Stimulated activated memory B cell treated with anti-CD40 and anti-IgM and Interleukin-4, amounts not matched to agents 10 μg/mL and 1 μg/mL and 100 μg/mL, for 72 hours (primary cell): ENCODE results near the gene MN1.
"Not testable (repeated sequence)": the region's sequence is repeated elsewhere in the genome, so short reads cannot be mapped to it uniquely, and the experiment has no call there.

Experiments
- ATAC-seq: fragments of 150-1000 bp; cut with Tn5 transposase; 2 replicates; pipeline ENCODE4 v1.10.0; 2021
- H3K27ac Mint-ChIP-seq: one replicate; pipeline ENCODE4 v1.8.0; 2022; ENCODE audit warnings: mild to moderate bottlenecking, mixed read lengths
- H3K27me3 Mint-ChIP-seq: one replicate; pipeline ENCODE4 v1.8.0; 2022; ENCODE audit warnings: mixed read lengths
- H3K36me3 Mint-ChIP-seq: one replicate; pipeline ENCODE4 v1.8.0; 2022; ENCODE audit warnings: mixed read lengths
- H3K4me1 Mint-ChIP-seq: one replicate; pipeline ENCODE4 v1.8.0; 2022; ENCODE audit warnings: mixed read lengths
- H3K4me3 Mint-ChIP-seq: one replicate; pipeline ENCODE4 v1.8.0; 2022; ENCODE audit warnings: mild to moderate bottlenecking, moderate library complexity, mixed read lengths
- H3K9me3 Mint-ChIP-seq: one replicate; pipeline ENCODE4 v1.8.0; 2022; ENCODE audit warnings: mixed read lengths

The MN1 gene

DNA sequence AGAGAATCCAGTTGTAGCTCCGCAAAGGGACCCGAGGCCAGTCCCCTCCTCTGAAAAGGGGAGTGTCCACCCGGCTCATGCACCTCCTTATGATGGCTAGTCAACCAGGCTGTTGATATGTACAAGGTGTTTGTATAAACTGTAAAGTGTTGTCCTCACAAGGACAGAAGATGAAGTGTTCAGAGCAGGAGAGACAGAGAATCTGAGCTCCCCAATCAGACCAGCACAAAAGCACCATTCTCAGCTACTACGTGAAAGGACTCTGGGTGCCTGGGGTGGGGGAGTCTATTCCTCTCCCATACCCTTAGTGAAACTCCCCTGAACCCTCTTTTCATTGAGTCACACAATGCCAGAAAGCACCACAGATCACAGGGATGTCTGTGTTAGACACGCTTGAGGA lies 49.4 kb downstream of the MN1 start:
- no peak for ATAC-seq
- Mint-ChIP-seq H3K27me3 (peaks cover 38% of the 10 kb centered on the region), H3K27ac (no peak overlapping the region)

DNA sequence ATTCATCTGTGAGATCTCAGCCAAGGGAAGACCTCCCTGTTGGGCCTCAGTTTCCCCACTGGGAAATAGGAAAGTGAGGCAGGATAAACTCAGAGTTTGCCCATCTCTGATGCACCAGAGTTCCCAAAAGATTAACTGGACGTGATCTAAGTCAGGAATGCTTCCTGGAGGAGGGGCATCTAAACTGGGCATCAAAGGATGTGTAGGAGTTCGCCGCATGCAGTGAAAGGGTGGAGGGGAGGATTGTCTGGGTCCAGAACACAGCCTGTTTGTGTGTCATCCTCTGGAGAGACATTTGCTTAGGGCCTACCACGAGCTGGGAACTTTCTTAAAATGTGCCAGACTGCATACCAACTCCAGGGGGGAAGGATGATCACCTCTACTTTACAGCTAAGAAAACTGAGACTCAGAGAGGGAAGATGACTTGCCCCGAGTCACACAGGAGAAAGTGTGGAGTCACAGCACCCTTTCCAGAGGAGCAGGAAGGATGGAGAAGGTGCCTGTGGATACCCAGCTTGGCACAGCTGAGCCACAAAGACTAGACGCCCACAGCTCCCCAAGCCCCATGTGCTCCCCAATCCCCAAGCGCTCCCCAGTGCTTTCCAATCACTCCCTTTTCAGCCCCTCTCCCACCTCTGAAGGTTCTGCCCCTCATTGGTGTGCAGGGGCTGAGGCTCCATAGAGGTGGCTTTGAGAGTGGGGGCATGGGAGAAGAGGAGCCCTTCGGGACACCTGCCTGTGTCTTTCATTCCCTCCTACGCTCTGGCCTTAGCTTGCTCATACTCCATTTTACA lies 50.1 kb downstream of the MN1 start:
- no peak overlapping the region for H3K27ac Mint-ChIP-seq
- no peaks in the 10 kb centered on the region for H3K9me3 Mint-ChIP-seq

More for the DNA sequence above, 49.4 kb downstream of the MN1 start:
- H3K4me1 Mint-ChIP-seq, result no peaks in the 10 kb centered on the region
- no peak overlapping the region for H3K4me3 Mint-ChIP-seq
- H3K36me3 Mint-ChIP-seq, result no peaks in the 10 kb centered on the region
- no peaks in the 10 kb centered on the region for H3K9me3 Mint-ChIP-seq

DNA sequence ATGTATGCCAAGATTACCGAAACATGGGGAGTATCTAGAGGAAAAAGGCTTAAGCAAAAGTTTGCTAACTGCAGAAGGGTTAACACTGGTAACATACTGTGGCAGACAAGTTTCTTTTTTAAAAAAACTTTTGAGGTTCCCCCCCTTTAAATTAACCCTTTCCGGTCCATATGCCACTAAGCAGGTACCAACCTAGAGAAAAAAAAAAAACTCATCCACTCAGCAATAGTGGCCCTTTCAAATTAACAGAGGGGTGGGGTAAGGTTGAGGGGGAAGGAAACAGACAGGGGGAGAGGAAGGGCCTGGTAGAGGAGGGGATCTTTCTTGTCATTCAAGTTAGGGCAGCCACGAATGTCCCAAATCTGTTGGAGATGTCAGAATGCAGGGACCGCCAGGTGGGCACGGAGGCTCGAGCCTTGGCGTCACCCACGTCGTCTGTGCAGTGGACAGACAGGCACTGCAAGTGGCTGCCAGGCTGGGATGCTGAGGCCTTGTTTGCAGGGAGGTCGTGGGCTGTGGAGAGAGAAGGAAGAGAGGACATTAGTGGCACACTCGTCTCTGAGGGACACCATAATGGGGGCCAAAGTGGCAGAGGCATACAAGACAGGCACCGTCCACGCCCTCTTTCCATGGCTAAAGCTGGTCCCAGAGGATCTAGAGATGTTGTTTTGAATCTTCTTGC lies 50.8 kb downstream of the MN1 start:
- Mint-ChIP-seq H3K27me3 (peaks cover 46% of the 10 kb centered on the region), H3K4me3 (no peak overlapping the region), H3K9me3 (peaks cover 3% of the 10 kb centered on the region), H3K4me1 (no peaks in the 10 kb centered on the region), H3K27ac (no peak overlapping the region), H3K36me3 (no peaks in the 10 kb centered on the region)
- no peak for ATAC-seq

More for the DNA sequence above, 50.1 kb downstream of the MN1 start:
- Mint-ChIP-seq H3K4me1 (no peaks in the 10 kb centered on the region), H3K4me3 (no peak overlapping the region), H3K27me3 (peaks cover 40% of the 10 kb centered on the region), H3K36me3 (no peaks in the 10 kb centered on the region)
- ATAC-seq, result no peak

DNA sequence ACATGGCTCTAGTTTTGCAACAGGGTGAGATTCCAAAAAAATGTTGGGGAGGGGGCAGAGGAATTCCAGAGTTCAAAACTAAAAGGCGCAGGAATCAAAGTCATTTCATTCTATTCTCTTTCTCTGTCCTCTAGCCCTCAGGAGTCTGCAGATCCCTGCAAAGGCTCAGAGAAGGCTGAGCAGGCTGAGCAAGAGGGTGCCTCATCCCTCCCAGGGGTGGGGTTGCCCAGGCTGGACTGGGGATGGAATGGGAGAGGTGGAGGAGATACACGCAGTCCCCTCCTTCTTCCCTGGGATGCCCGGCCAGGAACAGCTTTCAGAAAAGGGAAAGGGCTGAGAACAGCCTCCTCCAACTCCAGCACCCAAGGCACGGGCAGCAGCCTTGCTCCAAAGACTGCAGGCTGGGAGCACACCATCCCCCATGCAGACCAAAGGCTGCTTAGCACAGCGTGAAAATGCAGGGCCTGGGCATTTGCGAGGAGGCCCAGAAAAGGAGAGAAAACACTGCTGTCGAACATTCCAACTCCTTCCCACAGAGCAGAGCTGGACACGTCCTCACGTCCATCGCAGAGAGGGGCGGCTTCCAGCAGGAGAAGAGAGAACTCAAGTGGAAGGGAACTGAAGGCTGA lies 51.8 kb downstream of the MN1 start:
- H3K4me1 Mint-ChIP-seq, result no peaks in the 10 kb centered on the region
- no peak for ATAC-seq
- H3K9me3 Mint-ChIP-seq, result peaks cover 3% of the 10 kb centered on the region
- no peaks in the 10 kb centered on the region for H3K36me3 Mint-ChIP-seq
- H3K4me3 Mint-ChIP-seq, result no peak overlapping the region
- no peak overlapping the region for H3K27ac Mint-ChIP-seq
- peaks cover 45% of the 10 kb centered on the region for H3K27me3 Mint-ChIP-seq

DNA sequence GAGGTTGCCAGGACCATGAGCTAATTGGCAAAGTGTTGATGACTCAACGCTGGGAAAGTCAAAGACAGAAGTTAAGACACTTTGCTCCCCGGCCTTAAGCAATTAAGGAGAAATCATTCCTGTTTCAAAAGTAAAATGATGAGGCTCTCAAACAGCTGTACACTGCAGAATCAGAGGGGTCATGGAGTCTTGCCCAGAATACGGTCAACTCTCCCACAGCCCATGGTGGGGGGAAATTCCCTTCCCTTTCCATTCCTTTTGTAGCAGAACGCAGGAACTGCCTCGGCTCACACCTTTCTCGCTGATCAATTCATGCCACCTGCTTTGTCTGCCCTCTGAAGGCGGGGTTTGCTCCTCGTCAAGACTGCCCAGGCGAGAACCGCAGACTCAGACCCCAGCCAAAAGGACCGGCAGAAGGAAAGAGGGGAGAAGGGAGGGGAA lies 52.8 kb downstream of the MN1 start:
- no peaks in the 10 kb centered on the region for H3K4me1 Mint-ChIP-seq
- H3K27ac Mint-ChIP-seq, result no peak overlapping the region
- ATAC-seq, result no peak
- no peaks in the 10 kb centered on the region for H3K36me3 Mint-ChIP-seq
- H3K27me3 Mint-ChIP-seq, result peaks cover 50% of the 10 kb centered on the region
- peaks cover 3% of the 10 kb centered on the region for H3K9me3 Mint-ChIP-seq
- no peak overlapping the region for H3K4me3 Mint-ChIP-seq

DNA sequence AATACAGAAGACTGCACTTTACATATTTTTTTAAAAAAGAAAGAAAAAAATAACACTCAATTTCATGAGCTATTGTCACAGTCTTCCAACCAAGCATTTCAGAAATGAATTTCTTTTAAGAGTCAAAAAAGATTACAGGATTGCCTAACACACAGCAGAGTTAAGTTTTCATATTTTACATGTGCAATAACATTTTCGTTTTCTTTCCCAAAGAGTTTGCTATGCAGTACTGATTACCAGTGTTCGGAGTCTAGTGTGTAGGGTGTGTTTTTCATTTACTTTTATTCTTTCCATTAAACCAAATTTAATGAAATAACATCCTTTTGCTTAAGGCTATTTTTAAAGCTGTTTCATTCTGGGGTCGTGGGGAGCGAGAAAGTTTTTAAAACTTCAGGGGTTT lies 53.2 kb downstream of the MN1 start:
- Mint-ChIP-seq H3K27ac (no peak overlapping the region), H3K27me3 (peaks cover 55% of the 10 kb centered on the region), H3K4me3 (no peak overlapping the region), H3K9me3 (peaks cover 3% of the 10 kb centered on the region), H3K4me1 (no peaks in the 10 kb centered on the region), H3K36me3 (no peaks in the 10 kb centered on the region)
- ATAC-seq, result no peak

DNA sequence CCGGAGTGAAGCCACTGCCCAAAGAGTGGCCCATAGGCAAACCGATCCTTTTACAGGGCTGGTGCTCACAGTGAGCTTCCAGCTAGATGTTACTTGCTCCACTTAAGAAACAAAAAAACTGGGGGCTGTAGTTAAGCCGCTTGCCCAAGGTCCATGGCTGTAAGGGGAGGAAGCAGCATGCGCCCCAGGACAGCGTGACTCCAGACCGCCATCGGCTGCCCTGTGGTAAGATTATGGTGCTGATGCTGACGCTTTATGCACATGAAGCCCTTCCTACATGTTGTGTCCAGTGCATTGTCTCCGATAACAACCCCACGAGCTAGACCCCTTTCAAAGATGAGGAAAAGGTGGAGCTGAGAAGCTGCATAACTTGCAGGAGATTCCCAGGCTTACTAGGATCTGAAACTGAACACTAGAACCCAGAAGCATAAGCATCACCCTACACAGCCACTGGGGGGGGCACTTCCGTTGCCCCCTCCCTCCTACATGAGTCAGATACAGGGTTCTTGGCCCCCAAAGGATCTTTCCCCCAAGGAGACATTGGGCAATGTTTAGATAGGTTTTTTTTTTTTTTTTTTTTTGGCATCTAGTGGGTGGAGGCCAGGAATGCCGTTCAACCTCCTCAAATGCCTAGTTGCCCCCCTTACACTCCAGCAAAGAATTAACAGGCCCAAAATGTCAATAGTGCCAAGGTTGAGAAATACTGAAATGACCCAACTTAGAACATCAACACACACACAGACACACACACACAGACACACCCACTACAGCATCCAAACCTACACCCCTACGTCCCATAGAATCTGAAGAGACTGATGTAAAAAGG lies 53.9 kb downstream of the MN1 start:
- Mint-ChIP-seq H3K9me3 (peaks cover 3% of the 10 kb centered on the region), H3K4me3 (no peak overlapping the region), H3K27ac (no peak overlapping the region), H3K36me3 (no peaks in the 10 kb centered on the region), H3K4me1 (no peaks in the 10 kb centered on the region), H3K27me3 (peaks cover 56% of the 10 kb centered on the region)
- no peak for ATAC-seq

DNA sequence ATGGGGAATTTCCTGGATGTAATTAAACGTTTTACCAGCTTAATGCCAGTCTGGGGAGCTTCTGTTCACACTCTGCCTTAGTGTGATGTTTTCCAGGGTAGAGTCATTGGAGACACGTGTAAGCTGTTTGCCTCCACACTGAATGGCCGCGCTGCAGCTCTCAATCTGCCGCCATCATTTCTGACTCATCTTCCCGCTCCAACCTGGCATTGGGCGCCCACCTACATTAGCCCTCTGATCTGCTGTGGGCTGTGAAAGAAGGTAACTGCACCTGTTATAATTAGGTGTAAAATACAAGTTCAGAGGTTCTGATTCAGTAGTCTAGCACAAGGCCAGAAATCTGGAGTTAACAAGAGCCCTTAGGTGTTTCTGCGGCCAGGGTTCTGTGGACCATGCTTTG lies 54.6 kb downstream of the MN1 start:
- H3K27ac Mint-ChIP-seq, result no peak overlapping the region
- no peaks in the 10 kb centered on the region for H3K36me3 Mint-ChIP-seq
- H3K9me3 Mint-ChIP-seq, result peaks cover 3% of the 10 kb centered on the region
- ATAC-seq, result no peak
- H3K4me3 Mint-ChIP-seq, result no peak overlapping the region
- no peaks in the 10 kb centered on the region for H3K4me1 Mint-ChIP-seq
- peaks cover 56% of the 10 kb centered on the region for H3K27me3 Mint-ChIP-seq

DNA sequence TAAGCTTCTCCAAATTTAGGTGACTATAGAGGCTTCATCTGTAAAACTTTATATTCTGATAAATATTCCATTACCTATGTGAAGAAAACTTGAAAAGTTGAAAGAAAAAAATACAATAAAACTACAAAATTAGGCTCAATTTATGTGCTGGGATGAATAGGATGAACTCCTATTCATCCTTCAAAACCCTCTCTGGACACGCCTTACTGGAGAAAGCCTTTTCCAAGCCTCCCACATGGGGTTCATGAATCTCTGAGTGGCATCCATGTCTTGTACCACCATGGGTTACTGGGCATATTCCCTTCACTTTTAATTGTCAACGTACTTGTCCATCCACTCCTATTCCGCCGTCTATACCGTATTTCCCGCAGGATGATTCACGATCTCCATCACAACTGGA lies 55.7 kb downstream of the MN1 start:
- Mint-ChIP-seq H3K27me3 (peaks cover 54% of the 10 kb centered on the region), H3K9me3 (peaks cover 3% of the 10 kb centered on the region), H3K4me1 (no peaks in the 10 kb centered on the region), H3K27ac (no peak overlapping the region), H3K4me3 (no peak overlapping the region), H3K36me3 (no peaks in the 10 kb centered on the region)
- ATAC-seq, result no peak

DNA sequence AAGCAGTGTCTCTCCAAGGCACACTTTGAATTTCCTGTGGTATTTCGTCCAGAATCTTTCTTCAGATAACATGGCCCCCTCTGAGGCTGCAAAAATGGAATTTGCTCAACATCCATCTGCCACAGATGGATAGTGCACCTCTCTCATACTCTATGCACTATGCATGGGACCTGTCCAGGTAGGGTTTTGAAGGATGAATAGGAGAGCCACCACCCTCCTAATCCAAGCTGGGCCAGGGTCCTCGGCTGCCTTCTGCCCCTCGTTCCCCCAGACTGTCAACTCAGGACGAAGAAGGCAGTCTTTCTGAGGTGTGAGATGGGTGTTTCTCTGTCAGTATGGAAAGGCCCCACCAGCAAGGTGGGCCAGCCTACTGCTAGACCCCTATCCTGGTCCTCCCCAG lies 56.4 kb downstream of the MN1 start:
- H3K27me3 Mint-ChIP-seq, result peaks cover 47% of the 10 kb centered on the region

DNA sequence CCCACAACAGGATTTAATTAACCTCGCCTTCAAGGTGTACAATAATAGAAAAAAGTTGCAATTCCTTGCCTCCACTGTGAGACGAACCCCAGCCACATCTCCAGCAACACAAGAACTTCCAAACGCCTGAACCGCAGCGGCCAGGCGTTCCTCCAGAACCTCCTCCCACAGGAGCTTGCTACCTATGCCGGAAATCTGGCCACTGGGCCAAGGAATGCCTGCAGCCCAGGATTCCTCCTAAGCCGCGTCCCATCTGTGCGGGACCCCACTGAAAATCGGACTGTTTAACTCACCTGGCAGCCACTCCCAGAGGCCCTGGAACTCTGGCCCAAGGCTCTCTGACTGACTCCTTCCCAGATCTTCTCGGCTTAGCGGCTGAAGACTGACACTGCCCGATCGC lies 57.5 kb downstream of the MN1 start:
- H3K27ac Mint-ChIP-seq, H3K4me1 Mint-ChIP-seq, ATAC-seq: not testable (repeated sequence)

More for the DNA sequence above, 56.4 kb downstream of the MN1 start:
- Mint-ChIP-seq H3K27ac (no peak overlapping the region), H3K4me1 (no peaks in the 10 kb centered on the region), H3K36me3 (no peaks in the 10 kb centered on the region), H3K4me3 (no peak overlapping the region), H3K9me3 (peaks cover 6% of the 10 kb centered on the region)
- ATAC-seq, result no peak

DNA sequence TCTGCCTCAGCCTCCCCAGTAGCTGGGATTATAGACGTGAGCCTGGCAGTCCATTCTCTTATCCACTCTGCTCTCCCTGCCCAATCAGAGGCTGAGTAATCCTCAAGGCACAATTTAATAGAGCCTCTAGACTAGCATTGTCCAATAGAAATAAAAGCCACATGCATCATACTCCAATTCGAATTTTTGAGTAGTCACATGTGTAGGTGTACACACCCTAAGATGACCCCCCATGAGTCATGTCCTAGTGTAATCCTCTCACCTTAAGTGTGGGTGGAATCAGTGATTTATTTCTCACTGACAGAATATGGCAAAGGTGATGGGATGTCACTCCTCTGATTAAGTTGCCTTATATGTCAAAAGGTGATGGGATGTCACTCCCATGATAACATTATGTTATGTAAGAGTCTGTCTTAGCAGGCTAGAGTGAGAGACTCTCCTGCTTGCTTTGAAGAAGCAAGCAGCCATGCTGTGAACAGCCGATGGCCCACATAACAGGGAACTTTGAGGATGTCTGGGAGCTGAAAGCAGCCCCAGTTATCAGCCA lies 61.3 kb downstream of the MN1 start:
- H3K9me3 Mint-ChIP-seq, result peaks cover 9% of the 10 kb centered on the region
- no peak overlapping the region for H3K4me3 Mint-ChIP-seq
- no peaks in the 10 kb centered on the region for H3K4me1 Mint-ChIP-seq
- H3K27ac Mint-ChIP-seq, result no peak overlapping the region
- peaks cover 16% of the 10 kb centered on the region for H3K27me3 Mint-ChIP-seq
- no peak for ATAC-seq
- H3K36me3 Mint-ChIP-seq, result no peaks in the 10 kb centered on the region

More for the DNA sequence above, 57.5 kb downstream of the MN1 start:
- H3K27me3 Mint-ChIP-seq, result peaks cover 40% of the 10 kb centered on the region
- not testable (repeated sequence) for H3K9me3 Mint-ChIP-seq, H3K36me3 Mint-ChIP-seq, H3K4me3 Mint-ChIP-seq

DNA sequence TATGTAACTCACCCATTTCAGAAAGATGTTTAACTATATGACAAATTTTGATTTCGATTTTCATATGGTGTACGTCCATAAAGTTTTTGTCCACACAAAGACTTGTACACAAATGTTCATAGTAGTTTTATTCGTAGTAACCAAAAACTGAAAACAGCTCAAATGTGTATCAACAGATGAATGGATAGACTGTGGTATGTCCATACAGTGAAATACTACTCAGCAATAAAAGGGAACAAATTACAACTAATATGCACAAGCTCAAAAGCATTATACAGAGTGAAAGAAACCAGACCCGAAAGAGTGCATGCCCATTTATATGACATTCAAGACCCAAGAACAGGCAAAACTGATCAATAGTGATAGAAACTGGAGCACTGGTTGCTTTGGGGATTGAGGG lies 64.0 kb downstream of the MN1 start:
- Mint-ChIP-seq H3K27ac (no peak overlapping the region), H3K27me3 (no peaks in the 10 kb centered on the region), H3K4me3 (no peak overlapping the region), H3K4me1 (no peaks in the 10 kb centered on the region), H3K36me3 (no peaks in the 10 kb centered on the region), H3K9me3 (peaks cover 9% of the 10 kb centered on the region)
- no peak for ATAC-seq

DNA sequence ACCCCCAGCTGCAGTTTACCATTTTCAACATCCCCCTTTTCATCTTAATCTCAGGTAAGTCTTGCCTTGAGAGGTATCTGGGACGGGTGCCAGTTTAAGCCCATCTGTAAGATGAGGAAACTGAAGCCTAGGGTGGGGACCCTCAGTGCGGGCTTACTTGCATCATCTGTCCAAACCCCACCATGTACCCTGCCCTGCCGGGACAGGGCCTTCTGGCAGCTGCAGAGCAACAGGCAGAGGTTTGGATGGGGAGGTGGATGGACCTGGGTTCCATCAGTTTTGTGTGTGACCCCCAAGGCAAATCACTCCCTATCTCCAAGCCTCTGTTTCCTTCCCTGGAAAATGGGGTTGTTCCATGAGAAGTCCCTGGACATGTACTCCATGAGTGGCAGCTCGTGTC lies 67.5 kb downstream of the MN1 start:
- Mint-ChIP-seq H3K27ac (no peak overlapping the region), H3K36me3 (no peaks in the 10 kb centered on the region), H3K9me3 (peaks cover 4% of the 10 kb centered on the region), H3K4me3 (no peak overlapping the region), H3K27me3 (no peaks in the 10 kb centered on the region), H3K4me1 (no peaks in the 10 kb centered on the region)
- ATAC-seq, result no peak

DNA sequence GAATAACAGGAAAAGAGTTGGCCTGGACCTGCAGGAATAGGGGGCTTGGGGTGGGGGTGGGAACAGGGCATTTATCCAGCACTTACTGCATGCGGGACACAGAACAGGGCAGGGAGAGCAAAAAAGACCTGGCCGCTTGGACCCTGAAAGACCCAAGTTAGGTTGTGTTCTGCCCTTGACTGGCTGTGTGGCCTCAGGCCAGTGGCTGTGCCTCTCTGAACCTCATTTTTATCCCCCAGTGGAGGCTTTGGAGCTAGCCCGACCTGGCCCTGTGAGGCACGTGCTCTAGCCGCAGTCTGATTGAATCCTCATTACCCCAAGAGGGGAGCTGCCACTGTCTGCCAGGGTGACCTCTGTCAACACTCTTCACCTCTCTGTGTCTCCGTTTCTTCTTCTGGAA lies 68.7 kb downstream of the MN1 start:
- H3K27me3 Mint-ChIP-seq, result peaks cover 9% of the 10 kb centered on the region
- no peak overlapping the region for H3K27ac Mint-ChIP-seq
- no peaks in the 10 kb centered on the region for H3K36me3 Mint-ChIP-seq
- peaks cover 4% of the 10 kb centered on the region for H3K9me3 Mint-ChIP-seq
- ATAC-seq, result no peak
- no peaks in the 10 kb centered on the region for H3K4me1 Mint-ChIP-seq
- no peak overlapping the region for H3K4me3 Mint-ChIP-seq
